Measurements from ENCODE around the gene RPL39L.
"Not testable (repeated sequence)": the region's sequence is repeated elsewhere in the genome, so short reads cannot be mapped to it uniquely, and the experiment has no call there.

The RPL39L gene

DNA sequence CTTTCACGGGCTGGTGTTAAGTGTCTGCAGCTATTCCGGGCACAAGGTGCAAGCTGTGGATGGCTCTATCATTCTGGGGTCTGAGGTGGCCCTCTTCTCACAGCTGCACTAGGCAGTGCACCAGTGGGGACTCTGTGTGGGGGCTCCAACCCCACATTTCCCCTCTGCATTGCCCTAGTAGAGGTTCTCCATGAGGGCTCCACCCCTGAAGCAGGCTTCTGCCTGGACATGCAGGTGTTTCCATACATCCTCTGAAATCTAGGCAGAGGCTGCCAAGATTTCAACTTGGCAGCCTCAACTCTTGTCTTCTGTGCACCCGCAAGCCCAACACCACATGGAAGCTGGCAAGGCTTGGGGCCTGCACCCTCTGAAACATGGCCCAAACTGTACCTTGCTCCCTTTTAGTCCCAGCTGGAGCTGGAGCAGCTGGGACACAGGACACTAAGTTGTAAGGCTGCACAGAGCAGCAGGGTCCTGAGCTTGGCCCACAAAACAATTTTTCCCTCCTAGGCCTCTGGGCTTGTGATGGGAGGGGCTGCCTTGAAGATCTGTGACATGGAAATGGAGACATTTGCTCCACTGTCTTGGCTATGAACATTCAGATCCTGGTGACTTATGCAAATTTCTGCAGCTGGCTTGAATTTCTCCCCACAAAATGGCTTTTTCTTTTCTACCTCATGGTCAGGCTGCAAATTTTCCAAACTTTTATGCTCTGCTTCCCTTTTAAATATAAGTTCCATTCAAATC, 6.0 kb upstream of the RPL39L start:
- in situ Hi-C loops (cut with MboI; ENCODE audit: low sequenced_read_pairs), result no loop called here

DNA sequence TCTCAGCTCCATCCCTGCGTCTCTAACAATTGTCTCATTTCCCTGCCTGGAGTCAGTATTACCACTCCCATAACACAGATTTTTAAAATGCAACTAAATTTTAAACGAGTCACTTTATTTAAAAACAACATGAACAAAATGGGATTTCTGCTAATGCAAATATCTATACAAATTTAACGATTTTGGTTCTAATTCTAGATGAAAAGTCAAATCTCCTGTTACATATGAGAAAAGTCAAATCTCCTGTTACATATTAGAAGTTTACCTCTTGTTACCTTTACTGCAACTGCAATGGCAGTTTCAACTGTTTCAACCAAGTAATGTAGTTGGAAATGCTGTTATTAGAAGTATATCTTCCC, 578 bp upstream of the RPL39L start:
- in situ Hi-C loops (cut with MboI; ENCODE audit: low sequenced_read_pairs), result no loop called here

DNA sequence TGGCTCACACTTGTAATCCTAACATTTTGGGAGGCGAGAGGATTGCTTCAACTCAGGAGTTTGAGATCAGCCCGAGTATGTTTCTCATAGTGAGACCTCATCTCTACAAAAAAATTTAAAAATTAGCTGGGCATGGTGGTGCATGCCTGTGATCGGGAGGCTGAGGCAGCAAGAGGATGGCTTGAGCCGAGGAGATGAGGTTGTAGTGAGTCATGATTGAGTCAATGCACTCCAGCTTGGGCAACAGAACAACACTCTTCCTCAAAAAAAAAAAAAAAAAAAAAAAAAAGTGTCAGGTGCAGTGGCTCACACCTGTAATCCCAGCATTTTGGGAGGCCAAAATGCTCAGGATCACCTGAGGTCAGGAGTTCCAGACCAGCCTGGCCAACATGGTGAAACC, 2.4 kb downstream of the RPL39L start:
- in situ Hi-C loops (cut with MboI; ENCODE audit: low sequenced_read_pairs), result no loop called here

- in situ Hi-C loops (cut with MboI; ENCODE audit: low sequenced_read_pairs), result no loop called here
Observed at GRCh38 chr3:187136337-187136736, 3.0 kb downstream of the RPL39L start.

- in situ Hi-C loops (cut with MboI; ENCODE audit: low sequenced_read_pairs), result not testable (repeated sequence)
Observed at GRCh38 chr3:187135172-187135690, 4.1 kb downstream of the RPL39L start.

GRCh38 chr3:187133181-187133580, 6.1 kb downstream of the RPL39L start:
- in situ Hi-C loops (cut with MboI; ENCODE audit: low sequenced_read_pairs), result not testable (repeated sequence)

GRCh38 chr3:187132666-187133065, 6.6 kb downstream of the RPL39L start:
- in situ Hi-C loops (cut with MboI; ENCODE audit: low sequenced_read_pairs), result no loop called here

DNA sequence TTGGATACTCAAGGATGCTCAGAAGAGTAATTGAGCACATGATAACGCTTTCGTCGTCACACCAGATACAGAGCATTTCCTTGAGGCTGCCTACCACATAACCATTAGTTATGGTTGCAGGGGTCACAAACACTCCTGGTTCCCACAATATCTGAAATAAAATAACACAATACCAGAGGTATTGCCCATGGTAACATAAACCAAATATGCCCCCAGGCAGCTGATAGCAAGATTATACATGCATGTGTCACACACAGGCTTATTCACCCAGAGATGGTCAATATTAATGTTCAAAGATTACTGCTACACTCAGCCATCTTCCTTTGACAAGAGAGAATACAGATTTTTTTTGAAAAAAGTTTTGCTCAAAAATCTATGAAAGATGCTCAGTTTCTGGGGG, 7.3 kb downstream of the RPL39L start:
- in situ Hi-C loops (cut with MboI; ENCODE audit: low sequenced_read_pairs), result no loop called here

DNA sequence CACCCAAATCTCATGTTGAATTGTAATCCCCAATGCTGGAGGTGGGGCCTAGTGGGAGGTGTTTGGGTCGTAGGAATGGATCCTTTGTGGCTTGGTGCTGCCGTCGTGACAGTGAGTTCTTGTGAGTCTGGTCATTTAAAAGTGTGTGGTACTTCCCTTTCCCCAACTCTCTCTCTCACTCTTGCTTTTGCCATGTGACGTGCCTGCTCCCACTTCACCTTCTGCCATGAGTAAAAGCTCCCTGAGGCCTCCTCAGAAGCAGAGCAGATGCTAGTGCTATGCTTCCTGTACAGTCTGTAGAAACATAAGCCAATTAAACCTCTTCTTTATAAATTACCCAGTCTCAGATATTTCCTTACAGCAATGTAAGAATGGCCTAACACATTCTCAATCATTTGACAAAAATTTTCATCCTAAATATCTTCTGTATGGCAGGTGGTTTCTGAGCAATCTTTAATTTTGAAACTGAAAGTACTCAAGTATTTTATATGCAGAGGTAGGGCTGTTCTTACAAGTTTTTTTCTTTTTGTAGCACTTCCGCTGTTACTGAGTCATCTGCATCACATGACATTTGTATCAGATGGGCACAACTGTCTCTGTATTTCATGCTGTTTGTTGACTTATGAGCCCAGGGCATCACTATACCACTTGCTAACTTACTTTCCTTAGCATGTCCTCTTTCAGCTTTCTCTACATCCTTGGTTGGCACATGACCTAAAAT, 8.8 kb downstream of the RPL39L start:
- in situ Hi-C loops (cut with MboI; ENCODE audit: low sequenced_read_pairs), result no loop called here

GRCh38 chr3:187125319-187126031, 13.8 kb downstream of the RPL39L start:
- in situ Hi-C loops (cut with MboI; ENCODE audit: low sequenced_read_pairs), result no loop called here

GRCh38 chr3:187122261-187122660, 17.0 kb downstream of the RPL39L start:
- in situ Hi-C loops (cut with MboI; ENCODE audit: low sequenced_read_pairs), result no loop called here

- in situ Hi-C loops (cut with MboI; ENCODE audit: low sequenced_read_pairs), result no loop called here
Observed at GRCh38 chr3:187120326-187120725, 19.0 kb downstream of the RPL39L start.

DNA sequence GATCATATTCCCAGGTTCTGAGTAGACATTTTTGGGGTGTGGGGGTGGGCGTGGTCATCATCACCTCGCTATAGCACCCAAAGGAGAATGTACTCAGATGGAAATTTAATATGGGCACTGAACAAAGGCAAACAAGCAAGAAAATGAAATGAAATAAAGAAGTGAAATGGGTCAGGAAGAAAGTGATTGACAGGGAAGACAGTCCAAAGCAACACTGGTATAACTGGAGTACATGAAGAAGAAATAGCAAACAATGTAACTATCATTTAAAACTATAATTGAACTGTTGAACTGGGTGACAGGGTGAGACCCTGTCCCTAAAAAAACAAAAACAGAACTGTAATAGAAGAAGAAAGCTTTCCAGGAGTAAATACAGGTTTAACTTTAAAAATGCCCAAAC, 24.8 kb downstream of the RPL39L start:
- in situ Hi-C loops (cut with MboI; ENCODE audit: low sequenced_read_pairs), result no loop called here

GRCh38 chr3:187112934-187113793, 26.1 kb downstream of the RPL39L start:
- in situ Hi-C loops (cut with MboI; ENCODE audit: low sequenced_read_pairs), result no loop called here

DNA sequence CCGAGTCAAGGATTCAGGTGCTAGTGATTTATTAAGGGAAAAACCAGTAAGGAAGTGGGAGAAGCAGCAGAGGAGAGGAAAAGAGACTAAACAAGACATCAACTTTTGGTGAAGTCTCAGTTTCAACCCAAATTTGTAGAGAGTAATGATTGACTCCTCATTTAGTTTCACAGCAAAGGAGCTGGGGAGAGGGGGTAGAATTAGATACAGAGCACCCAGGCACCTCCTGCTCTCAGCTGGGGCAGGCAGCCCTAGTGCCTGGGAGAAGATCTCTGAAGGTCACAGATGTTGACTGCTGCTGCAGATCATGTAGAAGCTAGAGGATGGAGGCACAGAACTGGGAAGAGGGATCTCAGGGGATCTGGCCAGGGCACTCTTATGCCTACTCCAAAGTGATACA, 29.1 kb downstream of the RPL39L start:
- in situ Hi-C loops (cut with MboI; ENCODE audit: low sequenced_read_pairs), result no loop called here

DNA sequence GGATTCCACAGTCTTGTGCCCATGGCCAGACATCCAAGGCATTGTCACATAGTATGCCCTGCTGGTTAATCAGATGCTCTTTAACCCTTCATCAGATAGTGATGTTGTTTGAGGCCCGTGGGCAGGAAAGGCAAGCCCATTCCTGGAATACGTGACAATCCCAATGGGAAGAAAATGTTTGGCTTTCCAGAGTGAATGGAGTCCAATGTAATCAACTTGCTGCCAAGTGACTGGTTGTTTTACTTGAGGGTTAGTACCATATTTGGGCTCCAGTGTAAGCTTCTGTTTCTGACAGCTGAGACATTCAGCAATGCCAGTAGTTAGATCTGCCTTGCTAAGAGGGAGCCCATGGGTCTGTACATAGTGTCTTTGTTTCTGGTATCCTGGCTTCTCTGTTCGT, 31.3 kb downstream of the RPL39L start:
- in situ Hi-C loops (cut with MboI; ENCODE audit: low sequenced_read_pairs), result no loop called here

DNA sequence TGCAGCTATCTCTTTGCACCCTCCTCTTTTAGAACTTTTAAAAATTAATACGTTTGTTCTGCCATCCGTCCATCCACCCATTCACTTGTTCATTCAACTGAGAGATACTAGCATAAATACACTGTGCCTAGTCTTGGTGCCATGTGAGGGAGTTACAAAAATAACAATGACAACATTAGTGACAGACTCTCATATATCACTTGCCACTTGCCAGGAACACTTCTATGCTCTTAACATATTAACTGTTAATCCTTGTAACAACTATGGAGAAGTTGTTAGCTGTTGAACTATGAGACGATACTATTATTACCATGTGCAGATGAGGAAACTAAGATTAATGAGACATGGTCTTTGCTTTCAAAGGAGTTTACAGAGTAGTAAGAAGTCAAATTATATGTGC, 33.6 kb downstream of the RPL39L start:
- in situ Hi-C loops (cut with MboI; ENCODE audit: low sequenced_read_pairs), result no loop called here

DNA sequence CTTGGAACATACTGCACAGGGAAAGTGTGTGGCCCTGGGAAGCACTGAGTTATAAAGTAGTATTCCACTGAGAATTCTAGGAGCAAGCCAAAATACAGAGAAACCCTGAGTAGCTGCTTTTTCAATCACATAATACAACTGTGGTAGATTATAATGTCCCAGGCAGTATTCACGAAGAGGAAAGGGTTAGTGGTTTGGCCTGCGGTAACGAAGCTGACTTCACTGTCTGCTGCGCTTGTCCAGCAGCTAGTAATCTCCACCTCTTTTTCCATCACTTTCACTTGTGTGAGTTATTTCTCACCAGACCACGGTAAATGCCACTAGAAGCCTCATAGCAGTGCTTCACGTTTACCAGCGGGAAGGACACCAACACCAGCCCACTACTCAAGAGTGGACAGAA, 34.4 kb downstream of the RPL39L start:
- in situ Hi-C loops (cut with MboI; ENCODE audit: low sequenced_read_pairs), result no loop called here

DNA sequence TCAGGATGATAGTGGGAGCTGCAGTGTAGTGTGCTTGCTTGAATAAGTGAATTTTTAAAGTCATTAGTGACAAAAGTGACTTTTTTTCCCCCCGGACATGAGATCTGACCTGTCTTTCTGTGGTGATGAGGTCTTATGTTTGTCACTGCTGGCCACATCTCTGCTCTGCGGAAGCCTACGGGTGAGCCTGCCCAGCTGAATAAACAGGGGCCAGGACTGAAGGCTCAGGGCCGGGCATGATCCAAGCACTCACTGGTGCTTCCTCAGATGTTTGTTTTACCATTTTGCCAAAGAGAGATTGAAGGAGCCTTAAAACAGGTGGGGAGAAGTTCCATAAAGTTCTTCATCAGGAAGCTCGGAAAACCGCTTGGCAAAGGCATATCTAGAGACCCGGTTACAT, 35.0 kb downstream of the RPL39L start:
- in situ Hi-C loops (cut with MboI; ENCODE audit: low sequenced_read_pairs), result no loop called here

- in situ Hi-C loops (cut with MboI; ENCODE audit: low sequenced_read_pairs), result no loop called here
Observed at GRCh38 chr3:187103251-187103650, 36.0 kb downstream of the RPL39L start.
